ENCODE results near the gene FAM53A.

The FAM53A gene

DNA sequence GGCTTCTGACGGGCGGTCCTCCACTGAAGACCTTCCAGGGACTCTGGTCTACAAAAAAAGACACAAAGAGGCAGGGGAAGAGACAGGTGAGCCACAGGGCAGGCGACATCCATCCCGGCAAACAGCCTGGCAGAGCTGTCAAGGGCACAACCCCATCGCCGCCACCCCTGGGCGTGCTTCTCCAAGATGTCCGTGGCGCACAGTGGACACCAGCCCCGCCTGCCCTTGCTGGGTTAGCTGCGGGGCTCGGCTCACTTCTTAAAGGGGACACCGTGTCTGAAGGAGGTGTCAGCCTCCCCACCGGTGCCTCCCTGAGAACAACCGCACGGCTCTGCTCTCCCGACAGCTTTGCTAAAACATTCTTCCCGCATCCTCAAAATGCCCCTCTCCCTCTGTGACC lies 28.4 kb downstream of the FAM53A start:
- TF ChIP-seq, protein P1, sequence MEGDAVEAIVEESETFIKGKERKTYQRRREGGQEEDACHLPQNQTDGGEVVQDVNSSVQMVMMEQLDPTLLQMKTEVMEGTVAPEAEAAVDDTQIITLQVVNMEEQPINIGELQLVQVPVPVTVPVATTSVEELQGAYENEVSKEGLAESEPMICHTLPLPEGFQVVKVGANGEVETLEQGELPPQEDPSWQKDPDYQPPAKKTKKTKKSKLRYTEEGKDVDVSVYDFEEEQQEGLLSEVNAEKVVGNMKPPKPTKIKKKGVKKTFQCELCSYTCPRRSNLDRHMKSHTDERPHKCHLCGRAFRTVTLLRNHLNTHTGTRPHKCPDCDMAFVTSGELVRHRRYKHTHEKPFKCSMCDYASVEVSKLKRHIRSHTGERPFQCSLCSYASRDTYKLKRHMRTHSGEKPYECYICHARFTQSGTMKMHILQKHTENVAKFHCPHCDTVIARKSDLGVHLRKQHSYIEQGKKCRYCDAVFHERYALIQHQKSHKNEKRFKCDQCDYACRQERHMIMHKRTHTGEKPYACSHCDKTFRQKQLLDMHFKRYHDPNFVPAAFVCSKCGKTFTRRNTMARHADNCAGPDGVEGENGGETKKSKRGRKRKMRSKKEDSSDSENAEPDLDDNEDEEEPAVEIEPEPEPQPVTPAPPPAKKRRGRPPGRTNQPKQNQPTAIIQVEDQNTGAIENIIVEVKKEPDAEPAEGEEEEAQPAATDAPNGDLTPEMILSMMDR (conservative IDR thresholded peaks at IDR 0.05) = no peak
- no peak for TF ChIP-seq ZFX (IDR thresholded peaks at IDR 0.05)
- H3K27ac ChIP-seq = no peak overlapping the region

DNA sequence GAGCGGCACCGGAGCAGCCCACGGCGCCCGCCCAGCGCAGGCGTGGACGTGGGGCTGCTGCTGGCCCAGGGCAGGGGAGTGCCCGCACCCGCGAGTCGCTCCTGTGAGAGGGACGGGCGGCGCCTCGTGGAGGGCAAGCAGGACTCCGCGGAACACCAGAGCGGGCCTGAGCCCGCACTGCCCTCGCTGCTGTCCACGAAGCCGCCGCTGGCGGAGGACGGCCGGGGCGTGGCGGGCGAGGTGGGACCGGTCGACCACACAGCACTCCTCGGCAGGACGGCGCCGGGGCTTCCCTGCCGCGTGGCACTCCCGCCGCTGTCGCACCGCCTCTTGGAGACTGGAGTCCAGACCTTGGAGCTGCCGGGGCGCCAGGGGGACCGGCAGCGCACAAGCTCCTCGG lies 29.0 kb downstream of the FAM53A start:
- TF ChIP-seq ZFX (IDR thresholded peaks at IDR 0.05) = no peak
- TF ChIP-seq, protein P1 (conservative IDR thresholded peaks at IDR 0.05) = no peak
- no peak overlapping the region for H3K27ac ChIP-seq

DNA sequence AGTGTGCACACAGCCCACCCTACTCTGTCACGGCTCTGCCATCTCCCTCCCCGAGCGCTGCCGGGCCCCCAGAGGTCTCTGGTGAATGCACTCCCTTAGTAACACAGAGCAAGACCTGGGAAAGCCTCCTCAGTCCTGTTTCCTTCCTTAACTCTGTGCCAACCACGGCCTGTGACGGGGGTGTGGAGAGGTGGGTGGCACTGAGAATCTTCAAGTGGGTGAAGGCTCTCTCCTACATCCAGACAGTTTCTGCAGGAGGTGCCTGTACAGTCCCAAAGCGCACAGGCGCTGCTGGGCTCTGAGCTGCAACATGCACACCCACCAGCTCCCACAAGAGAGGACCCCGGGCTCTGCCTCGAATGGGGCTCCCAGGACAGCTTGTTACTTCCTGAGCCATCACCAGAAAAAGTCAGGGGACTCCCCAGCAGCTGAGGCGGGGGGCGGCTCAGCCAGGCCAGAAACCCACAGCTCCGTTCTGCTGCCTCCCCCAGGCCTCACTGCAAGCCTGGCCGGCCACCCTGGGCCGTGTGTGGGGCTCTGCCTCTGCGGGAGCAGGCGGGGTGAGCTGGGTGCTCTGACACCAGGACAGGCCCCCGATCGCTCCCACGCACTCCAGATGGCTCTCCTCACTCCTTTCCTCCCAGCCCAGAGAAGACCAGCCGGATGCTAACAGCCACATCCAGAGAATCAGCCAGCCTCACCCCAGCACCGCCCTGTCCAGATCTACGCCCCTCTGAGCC lies 29.7 kb downstream of the FAM53A start:
- no peak overlapping the region for H3K27ac ChIP-seq
- TF ChIP-seq, protein P1 (conservative IDR thresholded peaks at IDR 0.05) = no peak
- TF ChIP-seq ZFX (IDR thresholded peaks at IDR 0.05) = no peak

DNA sequence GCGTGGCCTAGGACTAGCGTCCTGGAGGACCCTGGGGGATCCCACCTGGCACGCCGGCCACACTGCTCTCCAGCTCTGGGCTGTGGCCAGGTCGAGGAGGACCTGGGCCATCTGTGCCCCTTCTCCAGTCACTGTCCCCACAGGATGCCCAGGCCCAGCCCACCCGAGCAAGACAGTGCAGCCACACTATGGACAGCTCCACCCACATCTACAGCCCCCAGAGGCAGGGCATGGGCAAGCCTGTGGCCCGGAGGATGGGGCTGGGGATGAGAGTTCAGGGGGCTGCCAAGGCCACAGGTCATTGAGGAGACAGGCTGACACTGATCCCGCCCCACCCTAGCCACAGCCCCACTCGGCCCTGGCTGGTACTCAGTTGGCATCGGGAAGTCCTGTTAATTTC lies 30.3 kb downstream of the FAM53A start:
- H3K27ac ChIP-seq = no peak overlapping the region
- TF ChIP-seq, protein P1 (conservative IDR thresholded peaks at IDR 0.05) = no peak
- TF ChIP-seq ZFX (IDR thresholded peaks at IDR 0.05) = no peak

DNA sequence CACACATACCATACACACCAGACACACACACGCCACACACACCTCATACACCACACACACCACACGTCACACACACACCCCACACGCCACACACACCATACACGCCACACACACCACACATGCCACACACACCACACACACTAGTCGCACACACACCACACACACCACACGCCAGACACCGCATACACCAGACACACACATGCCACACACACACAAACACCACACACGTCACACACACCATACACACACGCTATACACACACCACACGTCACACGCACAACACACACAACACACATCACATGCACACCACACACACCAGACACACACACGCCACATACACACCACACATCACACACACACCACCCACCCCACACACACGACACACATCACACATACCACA lies 32.0 kb downstream of the FAM53A start:
- no peak for TF ChIP-seq ZFX (IDR thresholded peaks at IDR 0.05)
- TF ChIP-seq, protein P1 (conservative IDR thresholded peaks at IDR 0.05) = no peak

DNA sequence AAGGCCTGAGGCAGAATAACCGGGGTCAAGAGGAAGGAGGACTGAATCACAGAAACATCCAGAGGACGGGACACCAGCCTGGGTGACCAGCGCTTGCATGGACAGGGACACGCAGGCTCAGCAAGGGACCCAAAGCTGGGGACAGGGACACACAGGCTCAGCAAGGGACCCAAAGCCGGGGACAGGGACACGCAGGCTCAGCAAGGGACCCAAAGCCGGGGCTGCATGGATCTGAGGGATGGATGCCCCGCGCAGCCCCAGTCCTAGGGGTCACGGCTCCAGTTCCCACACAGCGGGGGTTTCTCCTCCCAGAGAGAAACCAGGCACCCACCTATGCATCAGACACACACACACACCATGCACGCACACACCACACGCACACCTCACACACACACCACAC lies 32.5 kb downstream of the FAM53A start:
- TF ChIP-seq, protein P1 (conservative IDR thresholded peaks at IDR 0.05) = no peak
- TF ChIP-seq ZFX (IDR thresholded peaks at IDR 0.05) = no peak
- H3K27ac ChIP-seq = no peak overlapping the region

More for the DNA sequence above, 32.0 kb downstream of the FAM53A start:
- H3K27ac ChIP-seq = no peak overlapping the region

DNA sequence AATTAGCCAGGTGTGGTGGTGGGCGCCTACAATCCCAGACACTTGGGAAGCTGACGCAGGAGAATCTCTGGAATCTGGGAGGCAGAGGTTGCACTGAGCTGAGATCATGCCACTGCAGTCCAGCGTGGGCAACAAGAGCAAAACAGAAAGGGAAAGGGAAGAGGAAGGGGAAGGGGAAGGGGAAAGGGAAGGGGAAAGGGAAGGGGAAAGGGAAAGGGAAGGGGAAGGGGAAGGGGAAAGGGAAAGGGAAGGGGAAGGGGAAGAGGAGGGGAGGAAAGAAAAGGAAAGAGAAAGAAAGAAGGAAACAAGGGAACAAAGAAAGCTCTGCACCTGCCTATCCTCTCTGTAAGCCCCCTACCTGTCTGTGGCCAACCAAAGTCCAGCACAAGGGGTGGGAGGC lies 35.2 kb downstream of the FAM53A start:
- no peak for TF ChIP-seq ZFX (IDR thresholded peaks at IDR 0.05)
- TF ChIP-seq, protein P1 (conservative IDR thresholded peaks at IDR 0.05) = no peak
- H3K27ac ChIP-seq = no peak overlapping the region
